A673 (cell line): ENCODE measurements around the gene LUC7L. TPM values are rescaled to one million over a fixed set of nuclear protein-coding genes. Genes with fewer than 3 reads are reported as not detected.
"Not testable (repeated sequence)": the region's sequence is repeated elsewhere in the genome, so short reads cannot be mapped to it uniquely, and the experiment has no call there.

ENCODE experiments used
- BruUV-seq: library from RNA; stranded (reverse); fragments of 400-500 nt; replicated peaks from 2 replicates; lab custom pipeline; 2021; lab: Mats Ljungman, UMichigan
- CTCF ChIA-PET: fragments of 300-600 bp; sonication (Branson Sonifier 250); formaldehyde crosslinking; loops from one replicate; lab custom pipeline; 2022; ENCODE audit warnings: antibody characterized with exemption; lab: Charles Lee
- POLR2A ChIA-PET: fragments of 300-600 bp; sonication (Branson Sonifier 250); formaldehyde crosslinking; loops from one replicate; lab custom pipeline; 2022; ENCODE audit warnings: antibody characterized with exemption; ENCODE audit not compliant: low non-redundant PET; lab: Charles Lee
- DNase-seq: peaks from one replicate; pipeline ENCODE4 v3.0.0-alpha.2; 2015; ENCODE audit warnings: low spot score
- H3K27ac ChIP-seq: fragments of 200-600 bp; sonication (generic); 2 replicates; pipeline ENCODE4 v1.5.1; 2016; ENCODE audit warnings: mixed run types, low read depth, mild to moderate bottlenecking, mixed read lengths, antibody characterized with exemption, low read length; ENCODE audit not compliant: poor library complexity, severe bottlenecking
- H3K27me3 ChIP-seq: fragments of 200-600 bp; sonication (generic); replicated peaks from 2 replicates; pipeline ENCODE4 v1.6.1; 2017; ENCODE audit warnings: mixed run types, low read depth, mild to moderate bottlenecking, mixed read lengths, antibody characterized with exemption, low read length; ENCODE audit not compliant: insufficient read depth, poor library complexity
- H3K36me3 ChIP-seq: fragments of 200-600 bp; sonication (generic); 2 replicates; pipeline ENCODE4 v1.6.1; 2016; ENCODE audit warnings: mixed run types, mild to moderate bottlenecking, mixed read lengths, antibody characterized with exemption, low read length; ENCODE audit not compliant: insufficient read depth, poor library complexity, severe bottlenecking
- H3K4me1 ChIP-seq: fragments of 200-600 bp; sonication (generic); 2 replicates; pipeline ENCODE4 v1.6.1; 2017; ENCODE audit warnings: mixed run types, mild to moderate bottlenecking, mixed read lengths, antibody characterized with exemption, low read length; ENCODE audit not compliant: insufficient read depth, poor library complexity, severe bottlenecking
- H3K4me3 ChIP-seq: fragments of 200-600 bp; sonication (generic); 2 replicates; pipeline ENCODE4 v1.5.1; 2016; ENCODE audit warnings: low read depth, mixed run types, mild to moderate bottlenecking, mixed read lengths, low read length; ENCODE audit not compliant: poor library complexity, severe bottlenecking
- H3K9me3 ChIP-seq: fragments of 200-600 bp; sonication (generic); 2 replicates; pipeline ENCODE4 v1.6.1; 2016; ENCODE audit warnings: mixed run types, low read depth, mild to moderate bottlenecking, mixed read lengths, antibody characterized with exemption, low read length; ENCODE audit not compliant: poor library complexity, severe bottlenecking
- CTCF ChIP-seq: fragments of 300-800, 200-600 bp; sonication (generic); conservative IDR thresholded peaks from 2 replicates; pipeline ENCODE4 v1.5.1; 2017; ENCODE audit warnings: low read depth, mild to moderate bottlenecking, antibody characterized with exemption, low read length, moderate library complexity, mixed read lengths
- EZH2 ChIP-seq: fragments of 200-600 bp; sonication (generic); IDR thresholded peaks from 2 replicates; pipeline ENCODE4 v1.6.1; 2017; ENCODE audit warnings: borderline replicate concordance, low read depth, mild to moderate bottlenecking, mixed read lengths, antibody characterized with exemption, low read length; ENCODE audit not compliant: poor library complexity, severe bottlenecking
- intact Hi-C: fragments of 100-400 bp; cut with micrococcal nuclease; formaldehyde crosslinking; loops from one replicate; pipeline ENCODE4 v1.10.0; 2022; ENCODE audit not compliant: unreplicated experiment
- total RNA-seq: library from RNA; stranded (reverse); gene quantifications from 2 replicates; pipeline ENCODE4 v1.2.3, GENCODE V29; 2021

Gene LUC7L
- total RNA-seq, 1 experiment from 2014 or later: 152 TPM

- no peaks in the 10 kb centered on the region for H3K9me3 ChIP-seq
- POLR2A ChIA-PET: no interaction called here
- DNase-seq: no peak
- intact Hi-C loops: no loop called here
- peaks cover 14% of the 10 kb centered on the region for H3K36me3 ChIP-seq
- no peak overlapping the region for H3K4me3 ChIP-seq
- no peak overlapping the region for H3K27ac ChIP-seq
- no TSS peak for BruUV-seq
- no peaks in the 10 kb centered on the region for H3K4me1 ChIP-seq
- no peaks in the 10 kb centered on the region for H3K27me3 ChIP-seq
- CTCF ChIA-PET: no interaction called here
- TF ChIP-seq CTCF: no peak
Observed at GRCh38 chr16:259814-260253, 30.6 kb upstream of the LUC7L start.

GRCh38 chr16:259226-259625 lies 30.0 kb upstream of the LUC7L start:
- H3K9me3 ChIP-seq: no peaks in the 10 kb centered on the region
- BruUV-seq: no TSS peak
- TF ChIP-seq EZH2: no peak
- no peak for TF ChIP-seq CTCF
- H3K36me3 ChIP-seq: peaks cover 15% of the 10 kb centered on the region
- no peaks in the 10 kb centered on the region for H3K27me3 ChIP-seq
- no peak overlapping the region for H3K4me3 ChIP-seq
- ChIA-PET CTCF (no interaction called here), POLR2A (no interaction called here)
- H3K27ac ChIP-seq: no peak overlapping the region
- H3K4me1 ChIP-seq: no peaks in the 10 kb centered on the region
- no peak for DNase-seq
- intact Hi-C loops: no loop called here

- H3K36me3 ChIP-seq: peaks cover 12% of the 10 kb centered on the region
- POLR2A ChIA-PET, intact Hi-C loops, H3K4me1 ChIP-seq, DNase-seq, CTCF ChIA-PET, H3K4me3 ChIP-seq, H3K27me3 ChIP-seq, H3K9me3 ChIP-seq, H3K27ac ChIP-seq, BruUV-seq: not testable (repeated sequence)
Observed at GRCh38 chr16:258091-258490, 28.8 kb upstream of the LUC7L start.

- DNase-seq: no peak
- Histone ChIP-seq H3K27me3 (no peaks in the 10 kb centered on the region), H3K4me1 (no peaks in the 10 kb centered on the region), H3K9me3 (no peaks in the 10 kb centered on the region), H3K27ac (no peak overlapping the region), H3K36me3 (peaks cover 9% of the 10 kb centered on the region), H3K4me3 (no peak overlapping the region)
- no TSS peak for BruUV-seq
- TF ChIP-seq EZH2 (no peak), CTCF (no peak)
- ChIA-PET CTCF (no interaction called here), POLR2A (no interaction called here)
- intact Hi-C loops: no loop called here
Observed at GRCh38 chr16:255183-255582, 25.9 kb upstream of the LUC7L start.
